GM20000 (cell line): Measurements from ENCODE around the gene PKIG.

ENCODE experiments used
- DNase-seq: peaks from one replicate; pipeline ENCODE4 v3.0.0; 2012; ENCODE audit warnings: low spot score
- TF ChIP-seq, protein P1 (sequence below): IDR thresholded peaks from 2 replicates; pipeline ENCODE4 v1.5.1; 2012; ENCODE audit warnings: mild to moderate bottlenecking, control low read depth; ENCODE audit errors: extremely low read depth, missing control alignments

The PKIG gene

GRCh38 chr20:44642203-44643153 is 60.1 kb downstream of the PKIG start:
- DNase-seq = peak; percentile 73
- TF ChIP-seq, protein P1, sequence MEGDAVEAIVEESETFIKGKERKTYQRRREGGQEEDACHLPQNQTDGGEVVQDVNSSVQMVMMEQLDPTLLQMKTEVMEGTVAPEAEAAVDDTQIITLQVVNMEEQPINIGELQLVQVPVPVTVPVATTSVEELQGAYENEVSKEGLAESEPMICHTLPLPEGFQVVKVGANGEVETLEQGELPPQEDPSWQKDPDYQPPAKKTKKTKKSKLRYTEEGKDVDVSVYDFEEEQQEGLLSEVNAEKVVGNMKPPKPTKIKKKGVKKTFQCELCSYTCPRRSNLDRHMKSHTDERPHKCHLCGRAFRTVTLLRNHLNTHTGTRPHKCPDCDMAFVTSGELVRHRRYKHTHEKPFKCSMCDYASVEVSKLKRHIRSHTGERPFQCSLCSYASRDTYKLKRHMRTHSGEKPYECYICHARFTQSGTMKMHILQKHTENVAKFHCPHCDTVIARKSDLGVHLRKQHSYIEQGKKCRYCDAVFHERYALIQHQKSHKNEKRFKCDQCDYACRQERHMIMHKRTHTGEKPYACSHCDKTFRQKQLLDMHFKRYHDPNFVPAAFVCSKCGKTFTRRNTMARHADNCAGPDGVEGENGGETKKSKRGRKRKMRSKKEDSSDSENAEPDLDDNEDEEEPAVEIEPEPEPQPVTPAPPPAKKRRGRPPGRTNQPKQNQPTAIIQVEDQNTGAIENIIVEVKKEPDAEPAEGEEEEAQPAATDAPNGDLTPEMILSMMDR = peak; percentile 7

- TF ChIP-seq, protein P1 = no peak
Measured at GRCh38 chr20:44643154-44643519, 60.8 kb downstream of the PKIG start.

GRCh38 chr20:44643596-44644229 is 61.3 kb downstream of the PKIG start:
- TF ChIP-seq, protein P1 = no peak
- no peak for DNase-seq

More at GRCh38 chr20:44643154-44643519, 60.8 kb downstream of the PKIG start:
- no peak for DNase-seq

DNA sequence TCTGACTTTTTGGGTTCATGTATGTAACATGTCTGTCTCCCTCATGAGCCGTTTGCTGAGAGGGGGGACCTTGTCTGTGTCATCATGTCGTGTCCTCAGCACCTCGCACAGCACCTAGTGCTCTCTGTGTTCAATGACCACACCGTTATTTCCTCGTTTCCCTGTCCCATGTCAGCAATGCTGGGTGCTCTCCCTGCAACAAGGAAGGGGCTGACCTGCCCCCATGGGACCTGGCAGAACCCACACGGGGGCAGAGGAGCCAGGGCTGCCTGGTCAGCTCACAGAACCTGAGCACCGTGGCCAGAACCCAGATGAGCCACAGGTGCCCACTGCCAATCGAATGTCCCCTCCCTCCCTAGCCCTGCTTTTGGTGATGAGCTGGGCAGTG is 61.8 kb downstream of the PKIG start:
- TF ChIP-seq, protein P1 = no peak

DNA sequence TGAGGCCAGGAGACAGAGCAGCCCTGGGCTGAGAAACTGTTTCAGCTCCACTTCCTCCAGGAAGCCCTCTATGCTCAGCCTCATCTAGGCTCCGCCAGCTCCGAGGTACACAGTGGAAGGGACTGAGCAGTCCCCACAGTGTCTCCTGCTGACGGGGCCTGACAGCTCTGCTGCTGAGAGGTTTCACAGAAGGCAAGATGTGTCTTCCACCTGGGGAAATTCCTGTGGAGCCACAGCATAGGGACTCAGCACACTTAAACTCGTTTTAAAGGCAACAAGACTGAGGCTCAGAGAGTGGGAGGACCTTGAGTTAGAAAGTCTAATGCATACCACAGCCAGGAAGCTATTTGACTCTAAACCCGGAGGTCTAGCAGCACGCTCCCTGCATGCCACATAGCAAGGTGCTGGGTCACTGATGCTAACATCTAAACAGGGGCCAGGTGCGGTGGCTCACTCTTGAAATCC is 62.3 kb downstream of the PKIG start:
- DNase-seq = peak; percentile 49
- TF ChIP-seq, protein P1 = no peak

More for the DNA sequence above, 61.8 kb downstream of the PKIG start:
- DNase-seq = no peak

GRCh38 chr20:44646023-44646640 is 63.8 kb downstream of the PKIG start:
- DNase-seq = peak; percentile 40
- TF ChIP-seq, protein P1 = no peak
